Ovary (tissue), 3 donors: Measurements from ENCODE around the gene INO80.

Experiments
- CTCF ChIP-seq, 3 donors: fragments of 450-650 bp in 2 of 3; fragments of 200-600 bp in 1 of 3; IDR thresholded peaks; one replicate each; pipeline versions ENCODE4 v1.5.1 to v1.8.0; 2016 to 2022; ENCODE audit warnings: antibody characterized with exemption in 3 of 3, mild to moderate bottlenecking in 1 of 3
- EP300 ChIP-seq: sonication (generic); formaldehyde crosslinking; IDR thresholded peaks from one replicate; pipeline ENCODE4 v1.6.1; 2017; ENCODE audit warnings: antibody characterized with exemption
- donor health status: DM: no; HTN: no; CAD: no.

GRCh38 chr15:40931300-40932142 is 184.6 kb downstream of the INO80 start:
- TF ChIP-seq EP300: no peak
- TF ChIP-seq CTCF (IDR thresholded peaks at IDR 0.05): no peak
